ENCODE data around the gene NIBAN1. TPM values are rescaled to one million over a fixed set of nuclear protein-coding genes. Genes with fewer than 3 reads are reported as not detected.

The NIBAN1 gene
- polyA plus RNA-seq, 1 donor from 2014 or later = 0.09 TPM

DNA sequence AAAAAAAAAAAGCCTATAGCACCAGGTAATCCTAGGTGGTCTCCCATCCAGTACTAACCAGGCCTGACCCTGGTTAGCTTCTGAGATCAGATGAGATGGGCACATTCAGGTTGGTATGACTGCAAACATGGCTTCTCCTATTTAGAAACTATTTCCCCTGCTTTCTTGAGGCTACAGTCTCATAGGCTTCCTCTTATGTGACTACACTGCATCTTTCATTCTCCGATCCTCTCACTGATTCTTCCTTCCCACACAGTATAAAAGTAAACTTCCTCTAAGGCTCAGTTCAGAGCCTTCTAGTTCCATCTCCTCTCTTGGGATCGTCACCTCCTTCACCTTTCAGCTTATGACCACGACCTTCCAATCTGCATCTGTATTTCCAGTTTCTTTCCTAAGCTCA lies 40.6 kb upstream of the NIBAN1 start:
- Histone ChIP-seq H4K20me1 (ENCODE audit: insufficient read depth) (no peaks in the 10 kb centered on the region), H3K27me3 (ENCODE audit: insufficient read depth, low read depth, low read length) (peaks cover 13% of the 10 kb centered on the region), H3K27ac (ENCODE audit: low read length) (no peak overlapping the region), H3K4me3 (ENCODE audit: low read length) (no peak overlapping the region), H3K79me2 (replicated peaks; ENCODE audit: insufficient read depth, low read length) (no peaks in the 10 kb centered on the region), H3F3A (ENCODE audit: insufficient read depth, low read length, poor library complexity, severe bottlenecking) (no peaks in the 10 kb centered on the region), H2AFZ (ENCODE audit: low read depth, low read length) (no peak overlapping the region), H3K9ac (ENCODE audit: low read length) (no peak overlapping the region), H3K36me3 (ENCODE audit: insufficient read depth, low read length) (no peaks in the 10 kb centered on the region), H3K9me2 (ENCODE audit: insufficient read depth, low read length) (no peaks in the 10 kb centered on the region), H3K4me2 (ENCODE audit: low read length) (no peak overlapping the region), H3K9me3 (ENCODE audit: low read length) (no peaks in the 10 kb centered on the region)
- TF ChIP-seq SMC3 (conservative IDR thresholded peaks at IDR 0.05; ENCODE audit: poor library complexity) (no peak), MXI1 (conservative IDR thresholded peaks at IDR 0.05; ENCODE audit: poor library complexity, severe bottlenecking) (no peak), RAD21 (conservative IDR thresholded peaks at IDR 0.05) (no peak), EZH2 (IDR thresholded peaks at IDR 0.05; ENCODE audit: borderline replicate concordance, insufficient read depth, low read length, poor library complexity, severe bottlenecking) (no peak), TAF1 (IDR thresholded peaks at IDR 0.05; ENCODE audit: low read depth) (no peak), POLR2AphosphoS5 (IDR thresholded peaks at IDR 0.05) (no peak), EP300 (conservative IDR thresholded peaks at IDR 0.05; ENCODE audit: poor library complexity, severe bottlenecking) (no peak)
- TF ChIP-seq, protein P1, sequence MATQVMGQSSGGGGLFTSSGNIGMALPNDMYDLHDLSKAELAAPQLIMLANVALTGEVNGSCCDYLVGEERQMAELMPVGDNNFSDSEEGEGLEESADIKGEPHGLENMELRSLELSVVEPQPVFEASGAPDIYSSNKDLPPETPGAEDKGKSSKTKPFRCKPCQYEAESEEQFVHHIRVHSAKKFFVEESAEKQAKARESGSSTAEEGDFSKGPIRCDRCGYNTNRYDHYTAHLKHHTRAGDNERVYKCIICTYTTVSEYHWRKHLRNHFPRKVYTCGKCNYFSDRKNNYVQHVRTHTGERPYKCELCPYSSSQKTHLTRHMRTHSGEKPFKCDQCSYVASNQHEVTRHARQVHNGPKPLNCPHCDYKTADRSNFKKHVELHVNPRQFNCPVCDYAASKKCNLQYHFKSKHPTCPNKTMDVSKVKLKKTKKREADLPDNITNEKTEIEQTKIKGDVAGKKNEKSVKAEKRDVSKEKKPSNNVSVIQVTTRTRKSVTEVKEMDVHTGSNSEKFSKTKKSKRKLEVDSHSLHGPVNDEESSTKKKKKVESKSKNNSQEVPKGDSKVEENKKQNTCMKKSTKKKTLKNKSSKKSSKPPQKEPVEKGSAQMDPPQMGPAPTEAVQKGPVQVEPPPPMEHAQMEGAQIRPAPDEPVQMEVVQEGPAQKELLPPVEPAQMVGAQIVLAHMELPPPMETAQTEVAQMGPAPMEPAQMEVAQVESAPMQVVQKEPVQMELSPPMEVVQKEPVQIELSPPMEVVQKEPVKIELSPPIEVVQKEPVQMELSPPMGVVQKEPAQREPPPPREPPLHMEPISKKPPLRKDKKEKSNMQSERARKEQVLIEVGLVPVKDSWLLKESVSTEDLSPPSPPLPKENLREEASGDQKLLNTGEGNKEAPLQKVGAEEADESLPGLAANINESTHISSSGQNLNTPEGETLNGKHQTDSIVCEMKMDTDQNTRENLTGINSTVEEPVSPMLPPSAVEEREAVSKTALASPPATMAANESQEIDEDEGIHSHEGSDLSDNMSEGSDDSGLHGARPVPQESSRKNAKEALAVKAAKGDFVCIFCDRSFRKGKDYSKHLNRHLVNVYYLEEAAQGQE (IDR thresholded peaks at IDR 0.05; ENCODE audit: borderline replicate concordance) = no peak
- TF ChIP-seq, protein P2, sequence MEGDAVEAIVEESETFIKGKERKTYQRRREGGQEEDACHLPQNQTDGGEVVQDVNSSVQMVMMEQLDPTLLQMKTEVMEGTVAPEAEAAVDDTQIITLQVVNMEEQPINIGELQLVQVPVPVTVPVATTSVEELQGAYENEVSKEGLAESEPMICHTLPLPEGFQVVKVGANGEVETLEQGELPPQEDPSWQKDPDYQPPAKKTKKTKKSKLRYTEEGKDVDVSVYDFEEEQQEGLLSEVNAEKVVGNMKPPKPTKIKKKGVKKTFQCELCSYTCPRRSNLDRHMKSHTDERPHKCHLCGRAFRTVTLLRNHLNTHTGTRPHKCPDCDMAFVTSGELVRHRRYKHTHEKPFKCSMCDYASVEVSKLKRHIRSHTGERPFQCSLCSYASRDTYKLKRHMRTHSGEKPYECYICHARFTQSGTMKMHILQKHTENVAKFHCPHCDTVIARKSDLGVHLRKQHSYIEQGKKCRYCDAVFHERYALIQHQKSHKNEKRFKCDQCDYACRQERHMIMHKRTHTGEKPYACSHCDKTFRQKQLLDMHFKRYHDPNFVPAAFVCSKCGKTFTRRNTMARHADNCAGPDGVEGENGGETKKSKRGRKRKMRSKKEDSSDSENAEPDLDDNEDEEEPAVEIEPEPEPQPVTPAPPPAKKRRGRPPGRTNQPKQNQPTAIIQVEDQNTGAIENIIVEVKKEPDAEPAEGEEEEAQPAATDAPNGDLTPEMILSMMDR (IDR thresholded peaks at IDR 0.05; ENCODE audit: poor library complexity, severe bottlenecking) = no peak

DNA sequence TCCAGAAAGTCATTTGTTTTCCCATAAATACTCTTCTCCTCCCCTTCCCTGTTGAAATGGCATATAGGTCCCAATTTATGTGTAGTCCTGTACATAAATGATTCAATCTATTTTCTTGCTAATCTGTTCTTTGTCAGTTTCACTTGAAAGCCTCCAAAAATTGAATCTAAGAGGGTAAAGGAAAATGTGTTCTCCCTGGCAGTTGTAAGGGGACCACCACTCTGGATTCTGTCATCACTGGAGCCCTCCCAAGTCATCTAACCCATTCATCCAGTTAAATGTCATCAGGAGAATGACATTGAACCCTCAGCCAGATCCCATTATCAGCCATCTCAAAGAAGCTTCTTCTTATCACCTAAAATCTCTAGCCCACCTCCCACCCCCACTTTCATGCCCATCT lies 36.1 kb upstream of the NIBAN1 start:
- Histone ChIP-seq H3K9me2 (ENCODE audit: insufficient read depth, low read length) (no peaks in the 10 kb centered on the region), H3K79me2 (replicated peaks; ENCODE audit: insufficient read depth, low read length) (no peaks in the 10 kb centered on the region), H2AFZ (ENCODE audit: low read depth, low read length) (no peak overlapping the region), H3F3A (ENCODE audit: insufficient read depth, low read length, poor library complexity, severe bottlenecking) (no peaks in the 10 kb centered on the region), H3K4me2 (ENCODE audit: low read length) (no peak overlapping the region), H3K36me3 (ENCODE audit: insufficient read depth, low read length) (no peaks in the 10 kb centered on the region), H4K20me1 (ENCODE audit: insufficient read depth) (no peaks in the 10 kb centered on the region), H3K9ac (ENCODE audit: low read length) (no peak overlapping the region), H3K27me3 (ENCODE audit: insufficient read depth, low read depth, low read length) (peaks cover 10% of the 10 kb centered on the region), H3K27ac (ENCODE audit: low read length) (no peak overlapping the region), H3K9me3 (ENCODE audit: low read length) (no peaks in the 10 kb centered on the region), H3K4me3 (ENCODE audit: low read length) (no peak overlapping the region)
- TF ChIP-seq MXI1 (conservative IDR thresholded peaks at IDR 0.05; ENCODE audit: poor library complexity, severe bottlenecking) (no peak), POLR2AphosphoS5 (IDR thresholded peaks at IDR 0.05) (no peak), EP300 (conservative IDR thresholded peaks at IDR 0.05; ENCODE audit: poor library complexity, severe bottlenecking) (no peak), SMC3 (conservative IDR thresholded peaks at IDR 0.05; ENCODE audit: poor library complexity) (no peak), TAF1 (IDR thresholded peaks at IDR 0.05; ENCODE audit: low read depth) (no peak), RAD21 (conservative IDR thresholded peaks at IDR 0.05) (no peak), EZH2 (IDR thresholded peaks at IDR 0.05; ENCODE audit: borderline replicate concordance, insufficient read depth, low read length, poor library complexity, severe bottlenecking) (no peak)
- TF ChIP-seq, protein P2 (IDR thresholded peaks at IDR 0.05; ENCODE audit: poor library complexity, severe bottlenecking) = no peak
- TF ChIP-seq, protein P1 (IDR thresholded peaks at IDR 0.05; ENCODE audit: borderline replicate concordance) = no peak

Measured in neural cell (in vitro differentiated cells).